Measurements from ENCODE around the gene FAM89B. TPM values are rescaled to one million over a fixed set of nuclear protein-coding genes. Genes with fewer than 3 reads are reported as not detected.

Gene FAM89B
- polyA plus RNA-seq, 1 experiment, result 28.8 TPM

DNA sequence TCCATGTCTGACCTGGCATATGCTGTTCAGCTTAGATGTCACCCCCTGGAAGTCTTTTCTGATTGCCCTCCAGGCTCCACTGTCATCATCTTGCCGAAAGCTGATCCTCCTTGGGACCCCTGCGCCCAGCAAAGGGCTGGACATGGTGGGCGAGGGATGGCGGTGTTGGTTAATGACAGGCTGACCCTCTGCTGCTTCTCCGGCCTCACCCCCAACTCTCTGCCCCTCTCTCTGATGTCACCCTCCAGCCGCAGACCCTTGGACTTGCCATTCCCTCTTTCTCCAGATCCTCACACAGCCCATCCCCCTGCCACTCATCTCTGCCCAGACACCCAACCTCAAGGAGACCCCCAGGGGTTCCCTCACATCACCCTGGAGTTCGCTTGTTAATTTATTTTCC lies 5.8 kb downstream of the FAM89B start:
- no peak overlapping the region for H3K4me3 ChIP-seq (ENCODE audit: low read depth, low read length)
- POLR2A ChIA-PET, result no interaction called here
- no peaks in the 10 kb centered on the region for H3K9me3 ChIP-seq (ENCODE audit: control insufficient read depth, insufficient read depth, low read length)
- no peak overlapping the region for H3K27ac ChIP-seq (ENCODE audit: low read depth, low read length)
- CTCF ChIA-PET, result interaction anchor here (1.0 to 1.9 kb wide), 2 partner anchors 11 to 16 kb away, joined by 5 to 17 read pairs; no protein-coding TSS in a partner anchor
- no peak for DNase-seq (ENCODE audit: low read depth, low spot score)
- no peak for TF ChIP-seq CTCF (IDR thresholded peaks at IDR 0.05; ENCODE audit: low read depth, low read length)
- H3K27me3 ChIP-seq (ENCODE audit: control insufficient read depth, insufficient read depth, low read length), result no peaks in the 10 kb centered on the region

GRCh38 chr11:65578667-65579066 lies 6.3 kb downstream of the FAM89B start:
- H3K9me3 ChIP-seq (ENCODE audit: control insufficient read depth, insufficient read depth, low read length), result no peaks in the 10 kb centered on the region
- ChIA-PET POLR2A (interaction anchor here (0.6 kb wide), 1 partner anchor 15 kb away, joined by 5 read pairs; no protein-coding TSS in a partner anchor), CTCF (interaction anchor here (1.0 kb wide), 1 partner anchor 11 kb away, joined by 5 read pairs; no protein-coding TSS in a partner anchor)
- H3K4me3 ChIP-seq (ENCODE audit: low read depth, low read length), result no peak overlapping the region
- no peak for DNase-seq (ENCODE audit: low read depth, low spot score)
- TF ChIP-seq CTCF (IDR thresholded peaks at IDR 0.05; ENCODE audit: low read depth, low read length), result no peak
- no peak overlapping the region for H3K27ac ChIP-seq (ENCODE audit: low read depth, low read length)
- H3K27me3 ChIP-seq (ENCODE audit: control insufficient read depth, insufficient read depth, low read length), result no peaks in the 10 kb centered on the region

GRCh38 chr11:65579291-65579690 lies 7.0 kb downstream of the FAM89B start:
- TF ChIP-seq CTCF (IDR thresholded peaks at IDR 0.05; ENCODE audit: low read depth, low read length), result no peak
- ChIA-PET CTCF (no interaction called here), POLR2A (interaction anchor here (0.6 kb wide), 1 partner anchor 14 kb away, joined by 5 read pairs; no protein-coding TSS in a partner anchor)
- Histone ChIP-seq H3K27ac (ENCODE audit: low read depth, low read length) (no peak overlapping the region), H3K4me3 (ENCODE audit: low read depth, low read length) (no peak overlapping the region), H3K27me3 (ENCODE audit: control insufficient read depth, insufficient read depth, low read length) (no peaks in the 10 kb centered on the region), H3K9me3 (ENCODE audit: control insufficient read depth, insufficient read depth, low read length) (no peaks in the 10 kb centered on the region)
- DNase-seq (ENCODE audit: low read depth, low spot score), result no peak

- POLR2A ChIA-PET, result no interaction called here
- no peak for TF ChIP-seq CTCF (IDR thresholded peaks at IDR 0.05; ENCODE audit: low read depth, low read length)
- CTCF ChIA-PET, result no interaction called here
Measured at GRCh38 chr11:65580031-65580692, 7.8 kb downstream of the FAM89B start.

DNA sequence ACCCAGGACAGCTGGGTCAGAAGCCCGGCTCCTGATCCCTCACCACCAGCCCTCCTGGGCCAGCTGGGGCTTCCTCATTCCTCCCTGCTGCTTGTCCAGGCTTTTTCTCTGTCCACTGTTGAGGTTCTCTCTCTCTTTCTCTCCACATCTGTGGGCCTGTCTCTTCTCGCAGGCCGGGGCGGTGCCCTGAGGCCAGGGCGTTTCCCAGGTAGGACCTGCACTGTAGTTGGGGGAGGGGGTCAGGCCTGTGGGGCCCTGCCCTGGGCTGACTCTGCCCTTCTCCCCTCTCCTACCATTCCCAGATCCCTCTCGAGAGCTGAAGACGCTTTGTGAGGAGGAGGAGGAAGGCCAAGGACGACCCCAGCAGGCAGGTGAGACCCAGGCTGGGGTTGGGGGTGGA lies 8.4 kb downstream of the FAM89B start:
- no peaks in the 10 kb centered on the region for H3K27me3 ChIP-seq (ENCODE audit: control insufficient read depth, insufficient read depth, low read length)
- H3K4me3 ChIP-seq (ENCODE audit: low read depth, low read length), result no peak overlapping the region
- POLR2A ChIA-PET, result no interaction called here
- no peak for TF ChIP-seq CTCF (IDR thresholded peaks at IDR 0.05; ENCODE audit: low read depth, low read length)
- no peak for DNase-seq (ENCODE audit: low read depth, low spot score)
- H3K9me3 ChIP-seq (ENCODE audit: control insufficient read depth, insufficient read depth, low read length), result no peaks in the 10 kb centered on the region
- CTCF ChIA-PET, result interaction anchor here (1.0 kb wide), 1 partner anchor 14 kb away, joined by 3 read pairs; no protein-coding TSS in a partner anchor
- H3K27ac ChIP-seq (ENCODE audit: low read depth, low read length), result no peak overlapping the region

More at GRCh38 chr11:65580031-65580692, 7.8 kb downstream of the FAM89B start:
- no peak for DNase-seq (ENCODE audit: low read depth, low spot score)
- Histone ChIP-seq H3K27ac (ENCODE audit: low read depth, low read length) (no peak overlapping the region), H3K9me3 (ENCODE audit: control insufficient read depth, insufficient read depth, low read length) (no peaks in the 10 kb centered on the region), H3K4me3 (ENCODE audit: low read depth, low read length) (no peak overlapping the region), H3K27me3 (ENCODE audit: control insufficient read depth, insufficient read depth, low read length) (no peaks in the 10 kb centered on the region)
